Left ventricle myocardium inferior (tissue), 1 donor: ENCODE measurements around the gene CFD. TPM values are rescaled to one million over a fixed set of nuclear protein-coding genes. Genes with fewer than 3 reads are reported as not detected.

ENCODE experiments used
- DNase-seq: peaks from one replicate; pipeline ENCODE4 v3.0.0-alpha.2; 2020
- H3K27ac ChIP-seq: fragments of 200-600 bp; replicated peaks from 2 replicates; pipeline ENCODE4 v1.8.0; 2021
- H3K27me3 ChIP-seq: fragments of 200-600 bp; 2 replicates; pipeline ENCODE4 v1.8.0; 2021; ENCODE audit warnings: low read depth
- H3K36me3 ChIP-seq: fragments of 200-600 bp; 2 replicates; pipeline ENCODE4 v1.8.0; 2021
- H3K4me1 ChIP-seq: fragments of 200-600 bp; 2 replicates; pipeline ENCODE4 v1.8.0; 2021
- H3K4me3 ChIP-seq: fragments of 200-600 bp; 2 replicates; pipeline ENCODE4 v1.8.0; 2021; ENCODE audit warnings: mild to moderate bottlenecking, moderate library complexity
- H3K9me3 ChIP-seq: fragments of 200-600 bp; replicated peaks from 2 replicates; pipeline ENCODE4 v1.8.0; 2021
- intact Hi-C: fragments of 100-400 bp; cut with micrococcal nuclease; formaldehyde crosslinking; loops from one replicate; pipeline ENCODE4 v1.11.0; 2022
- long read RNA-seq: library from polyadenylated mRNA; unstranded; transcript quantifications from one replicate; pipeline ENCODE4 v2.0.0, GENCODE V29; 2021
- total RNA-seq: library from RNA; stranded (reverse); fragmentation: NEBNext Ultra II Directional; extraction: Animal tissue kit (Norgen Biotek cat#: 25700); gene quantifications from one replicate; pipeline ENCODE4 v1.2.1, GENCODE V29; 2021
- TF ChIP-seq, protein P1 (sequence below): fragments of 200-600 bp; IDR thresholded peaks from 2 replicates; pipeline ENCODE4 v1.8.0; 2021; ENCODE audit warnings: antibody characterized with exemption, mild to moderate bottlenecking, borderline replicate concordance
- donor health status: DM: no; HTN: yes; CAD: no; lungs with severe emphysema.

CFD gene
- 200 TPM for total RNA-seq
- long read RNA-seq, transcript CFD-201 (5 exons, 1,201 nt) = major isoform, 297 of 341 reads
- long read RNA-seq, partial matches to known transcripts = 25 of 341 reads
- long read RNA-seq, other reads (novel, unspliced or antisense) = 17 of 341 reads

DNA sequence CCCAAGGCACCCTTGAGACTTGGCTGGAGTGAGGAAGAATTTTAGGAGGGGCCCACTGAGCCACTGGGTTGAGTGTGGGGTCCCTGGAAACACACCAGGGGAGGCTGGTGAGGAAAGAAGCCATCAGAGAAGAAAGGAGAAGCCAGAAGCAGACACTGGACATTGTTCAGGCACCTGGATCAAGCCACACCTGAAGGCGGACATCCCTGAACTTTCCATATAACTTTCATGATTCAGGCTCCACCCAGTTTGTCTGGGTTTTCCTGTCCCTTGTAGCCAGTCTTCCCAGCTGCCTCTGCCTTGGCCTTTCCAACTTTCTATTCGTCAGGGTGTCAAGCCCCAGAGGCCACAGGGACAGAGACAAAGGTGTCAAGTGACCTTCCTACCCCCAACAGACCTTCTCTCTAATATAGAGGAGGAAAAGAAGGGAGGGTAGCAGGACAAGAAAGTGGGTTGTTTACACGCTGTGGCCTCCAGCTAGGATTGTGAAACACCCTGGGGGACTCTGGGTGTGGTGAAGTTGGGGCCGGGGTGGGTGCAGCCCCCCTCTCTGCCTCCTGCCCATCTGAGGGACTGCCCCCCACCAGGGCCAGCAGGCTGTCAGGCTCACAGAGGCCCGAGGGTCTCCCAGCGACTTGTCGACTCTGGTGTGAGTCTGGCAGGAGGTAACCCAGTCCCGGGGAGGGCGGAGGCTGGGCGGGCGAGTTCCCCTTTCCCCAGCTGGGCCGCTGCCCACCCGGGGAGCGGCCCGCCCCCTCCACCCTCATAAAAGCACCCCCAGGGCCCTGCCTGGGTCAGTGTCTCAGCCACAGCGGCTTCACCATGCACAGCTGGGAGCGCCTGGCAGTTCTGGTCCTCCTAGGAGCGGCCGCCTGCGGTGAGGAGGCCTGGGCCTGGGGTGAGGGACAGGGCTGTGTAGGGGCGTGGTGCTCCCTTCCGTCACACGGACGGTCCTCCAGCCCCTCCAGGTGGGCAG lies at the start of gene CFD:
Gene CFD (plus strand): TSS at position 797 of the 976 bp plus-strand sequence. CDS start 26 bp downstream, at position 823.
- H3K4me3 ChIP-seq = peak within 1 kb of the TSS; percentile 65

DNA sequence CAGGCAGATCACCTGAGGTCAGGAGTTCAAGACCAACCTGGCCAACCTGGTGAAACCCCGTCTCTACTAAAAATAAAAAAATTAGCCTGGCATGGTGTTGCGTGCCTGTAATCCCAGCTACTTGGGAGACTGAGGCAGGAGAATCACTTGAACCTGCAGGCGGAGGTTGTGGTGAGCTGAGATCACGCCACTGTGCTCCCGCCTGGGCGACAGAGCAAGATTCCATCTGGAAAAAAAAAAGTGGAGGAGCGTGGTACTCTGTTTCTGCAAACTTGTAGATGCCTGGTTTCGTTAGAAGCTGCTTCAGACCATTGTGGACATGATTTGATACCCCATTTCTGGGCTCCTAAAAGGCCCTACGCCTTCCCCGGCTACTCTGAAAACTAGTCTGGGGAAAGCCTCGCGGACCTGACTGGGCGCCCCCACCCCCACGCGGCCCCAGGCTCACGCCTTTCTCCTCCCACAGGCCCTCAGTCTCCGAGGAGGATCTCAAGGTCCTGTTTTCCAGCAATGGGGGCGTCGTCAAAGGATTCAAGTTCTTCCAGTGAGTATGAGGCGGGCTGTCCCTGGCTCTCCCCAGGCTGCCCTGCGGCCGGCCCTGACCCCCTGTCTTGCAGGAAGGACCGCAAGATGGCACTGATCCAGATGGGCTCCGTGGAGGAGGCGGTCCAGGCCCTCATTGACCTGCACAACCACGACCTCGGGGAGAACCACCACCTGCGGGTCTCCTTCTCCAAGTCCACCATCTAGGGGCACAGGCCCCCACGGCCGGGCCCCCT lies 49.2 kb upstream of the CFD start:
- DNase-seq = no peak
- H3K36me3 ChIP-seq = peaks cover 80% of the 10 kb centered on the region
- intact Hi-C loops = no loop called here

More for the DNA sequence above, at the start of gene CFD:
- peaks cover 70% of the 10 kb centered on the region for H3K27me3 ChIP-seq
- peak within 1 kb of the TSS; percentile 87 for H3K27ac ChIP-seq
- no peaks in the 10 kb centered on the region for H3K36me3 ChIP-seq
- intact Hi-C loops = no loop called here
- peak; percentile 79 for DNase-seq
- TF ChIP-seq, protein P1, sequence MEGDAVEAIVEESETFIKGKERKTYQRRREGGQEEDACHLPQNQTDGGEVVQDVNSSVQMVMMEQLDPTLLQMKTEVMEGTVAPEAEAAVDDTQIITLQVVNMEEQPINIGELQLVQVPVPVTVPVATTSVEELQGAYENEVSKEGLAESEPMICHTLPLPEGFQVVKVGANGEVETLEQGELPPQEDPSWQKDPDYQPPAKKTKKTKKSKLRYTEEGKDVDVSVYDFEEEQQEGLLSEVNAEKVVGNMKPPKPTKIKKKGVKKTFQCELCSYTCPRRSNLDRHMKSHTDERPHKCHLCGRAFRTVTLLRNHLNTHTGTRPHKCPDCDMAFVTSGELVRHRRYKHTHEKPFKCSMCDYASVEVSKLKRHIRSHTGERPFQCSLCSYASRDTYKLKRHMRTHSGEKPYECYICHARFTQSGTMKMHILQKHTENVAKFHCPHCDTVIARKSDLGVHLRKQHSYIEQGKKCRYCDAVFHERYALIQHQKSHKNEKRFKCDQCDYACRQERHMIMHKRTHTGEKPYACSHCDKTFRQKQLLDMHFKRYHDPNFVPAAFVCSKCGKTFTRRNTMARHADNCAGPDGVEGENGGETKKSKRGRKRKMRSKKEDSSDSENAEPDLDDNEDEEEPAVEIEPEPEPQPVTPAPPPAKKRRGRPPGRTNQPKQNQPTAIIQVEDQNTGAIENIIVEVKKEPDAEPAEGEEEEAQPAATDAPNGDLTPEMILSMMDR = no peak
- no peaks in the 10 kb centered on the region for H3K9me3 ChIP-seq
- H3K4me1 ChIP-seq = peaks cover 31% of the 10 kb centered on the region

DNA sequence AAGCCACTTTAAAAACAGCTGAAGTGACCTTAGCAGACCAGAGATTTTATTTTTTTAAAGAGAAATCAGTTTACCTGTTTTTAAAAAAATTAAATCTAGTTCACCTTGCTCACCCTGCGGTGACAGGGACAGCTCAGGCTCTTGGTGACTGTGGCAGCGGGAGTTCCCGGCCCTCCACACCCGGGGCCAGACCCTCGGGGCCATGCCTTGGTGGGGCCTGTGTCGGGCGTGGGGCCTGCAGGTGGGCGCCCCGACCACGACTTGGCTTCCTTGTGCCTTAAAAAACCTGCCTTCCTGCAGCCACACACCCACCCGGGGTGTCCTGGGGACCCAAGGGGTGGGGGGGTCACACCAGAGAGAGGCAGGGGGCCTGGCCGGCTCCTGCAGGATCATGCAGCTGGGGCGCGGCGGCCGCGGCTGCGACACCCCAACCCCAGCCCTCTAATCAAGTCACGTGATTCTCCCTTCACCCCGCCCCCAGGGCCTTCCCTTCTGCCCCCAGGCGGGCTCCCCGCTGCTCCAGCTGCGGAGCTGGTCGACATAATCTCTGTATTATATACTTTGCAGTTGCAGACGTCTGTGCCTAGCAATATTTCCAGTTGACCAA lies 48.5 kb upstream of the CFD start:
- intact Hi-C loops = no loop called here
- H3K27me3 ChIP-seq = no peaks in the 10 kb centered on the region
- no peak for DNase-seq
- TF ChIP-seq, protein P1 = no peak
- no peaks in the 10 kb centered on the region for H3K9me3 ChIP-seq
- H3K36me3 ChIP-seq = peaks cover 73% of the 10 kb centered on the region
- peaks cover 13% of the 10 kb centered on the region for H3K4me1 ChIP-seq
- H3K27ac ChIP-seq = no peak overlapping the region
- H3K4me3 ChIP-seq = no peak overlapping the region

More for the DNA sequence above, 49.2 kb upstream of the CFD start:
- Histone ChIP-seq H3K27me3 (no peaks in the 10 kb centered on the region), H3K9me3 (no peaks in the 10 kb centered on the region), H3K4me1 (peaks cover 20% of the 10 kb centered on the region), H3K4me3 (no peak overlapping the region), H3K27ac (no peak overlapping the region)
- TF ChIP-seq, protein P1 = no peak

DNA sequence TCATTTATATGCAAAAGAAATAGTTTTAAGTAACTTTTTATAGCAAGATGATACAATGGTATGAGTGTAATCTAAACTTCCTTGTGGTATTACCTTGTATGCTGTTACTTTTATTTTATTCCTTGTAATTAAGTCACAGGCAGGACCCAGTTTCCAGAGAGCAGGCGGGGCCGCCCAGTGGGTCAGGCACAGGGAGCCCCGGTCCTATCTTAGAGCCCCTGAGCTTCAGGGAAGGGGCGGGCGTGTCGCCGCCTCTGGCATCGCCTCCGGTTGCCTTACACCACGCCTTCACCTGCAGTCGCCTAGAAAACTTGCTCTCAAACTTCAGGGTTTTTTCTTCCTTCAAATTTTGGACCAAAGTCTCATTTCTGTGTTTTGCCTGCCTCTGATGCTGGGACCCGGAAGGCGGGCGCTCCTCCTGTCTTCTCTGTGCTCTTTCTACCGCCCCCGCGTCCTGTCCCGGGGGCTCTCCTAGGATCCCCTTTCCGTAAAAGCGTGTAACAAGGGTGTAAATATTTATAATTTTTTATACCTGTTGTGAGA lies 47.9 kb upstream of the CFD start:
- DNase-seq = no peak
- intact Hi-C loops = no loop called here
- Histone ChIP-seq H3K36me3 (peaks cover 67% of the 10 kb centered on the region), H3K4me1 (peaks cover 7% of the 10 kb centered on the region), H3K27ac (no peak overlapping the region), H3K9me3 (no peaks in the 10 kb centered on the region), H3K27me3 (no peaks in the 10 kb centered on the region), H3K4me3 (no peak overlapping the region)
- TF ChIP-seq, protein P1 = no peak
